ENCODE results near the gene TMPRSS4. TPM values are rescaled to one million over a fixed set of nuclear protein-coding genes. Genes with fewer than 3 reads are reported as not detected.

The TMPRSS4 gene
- total and polyA plus RNA-seq, 2 experiments from 2014 or later = 0.10 to 0.58 TPM

DNA sequence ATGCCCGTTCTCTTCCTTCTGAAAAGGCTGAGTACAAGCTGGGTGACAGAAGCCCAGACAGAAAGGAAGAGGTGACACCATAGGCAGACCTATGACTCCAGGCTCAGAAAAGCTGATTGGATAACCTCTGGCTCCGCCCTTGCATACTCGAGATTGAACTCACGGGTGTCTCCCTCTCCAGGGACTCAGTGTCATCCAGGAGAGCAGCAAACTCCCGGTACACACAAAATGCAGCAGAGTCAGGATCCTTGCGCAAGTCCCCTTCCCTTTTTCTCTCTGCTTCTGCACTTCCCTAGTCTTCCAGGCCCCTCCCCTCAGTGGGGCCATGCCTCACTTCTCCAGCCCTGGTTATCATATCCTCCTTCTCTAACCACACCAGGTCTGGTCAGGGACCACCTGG lies 65.9 kb downstream of the TMPRSS4 start:
- no peak for ATAC-seq
- peak overlapping the region; percentile 35; the same call in 1 of the 2 replicates for H3K4me3 ChIP-seq
- TF ChIP-seq EZH2 (IDR thresholded peaks at IDR 0.05; ENCODE audit: low read depth, unreplicated experiment) (no peak), POLR2AphosphoS5 (IDR thresholded peaks at IDR 0.05; ENCODE audit: low read depth) (no peak), ZNF331 (CRISPR knock-in tag; IDR thresholded peaks at IDR 0.05; ENCODE audit: low read depth) (no peak), ZNF114 (CRISPR knock-in tag; IDR thresholded peaks at IDR 0.05) (no peak), CREB1 (CRISPR knock-in tag; IDR thresholded peaks at IDR 0.05; ENCODE audit: low read depth) (no peak), EZH2phosphoT487 (IDR thresholded peaks at IDR 0.05; ENCODE audit: unreplicated experiment) (no peak), NANOG (IDR thresholded peaks at IDR 0.05; ENCODE audit: borderline replicate concordance) (no peak), JUNB (IDR thresholded peaks at IDR 0.05; ENCODE audit: unreplicated experiment) (no peak), STAT1 (IDR thresholded peaks at IDR 0.05; ENCODE audit: unreplicated experiment) (no peak)
- TF ChIP-seq, protein P1, sequence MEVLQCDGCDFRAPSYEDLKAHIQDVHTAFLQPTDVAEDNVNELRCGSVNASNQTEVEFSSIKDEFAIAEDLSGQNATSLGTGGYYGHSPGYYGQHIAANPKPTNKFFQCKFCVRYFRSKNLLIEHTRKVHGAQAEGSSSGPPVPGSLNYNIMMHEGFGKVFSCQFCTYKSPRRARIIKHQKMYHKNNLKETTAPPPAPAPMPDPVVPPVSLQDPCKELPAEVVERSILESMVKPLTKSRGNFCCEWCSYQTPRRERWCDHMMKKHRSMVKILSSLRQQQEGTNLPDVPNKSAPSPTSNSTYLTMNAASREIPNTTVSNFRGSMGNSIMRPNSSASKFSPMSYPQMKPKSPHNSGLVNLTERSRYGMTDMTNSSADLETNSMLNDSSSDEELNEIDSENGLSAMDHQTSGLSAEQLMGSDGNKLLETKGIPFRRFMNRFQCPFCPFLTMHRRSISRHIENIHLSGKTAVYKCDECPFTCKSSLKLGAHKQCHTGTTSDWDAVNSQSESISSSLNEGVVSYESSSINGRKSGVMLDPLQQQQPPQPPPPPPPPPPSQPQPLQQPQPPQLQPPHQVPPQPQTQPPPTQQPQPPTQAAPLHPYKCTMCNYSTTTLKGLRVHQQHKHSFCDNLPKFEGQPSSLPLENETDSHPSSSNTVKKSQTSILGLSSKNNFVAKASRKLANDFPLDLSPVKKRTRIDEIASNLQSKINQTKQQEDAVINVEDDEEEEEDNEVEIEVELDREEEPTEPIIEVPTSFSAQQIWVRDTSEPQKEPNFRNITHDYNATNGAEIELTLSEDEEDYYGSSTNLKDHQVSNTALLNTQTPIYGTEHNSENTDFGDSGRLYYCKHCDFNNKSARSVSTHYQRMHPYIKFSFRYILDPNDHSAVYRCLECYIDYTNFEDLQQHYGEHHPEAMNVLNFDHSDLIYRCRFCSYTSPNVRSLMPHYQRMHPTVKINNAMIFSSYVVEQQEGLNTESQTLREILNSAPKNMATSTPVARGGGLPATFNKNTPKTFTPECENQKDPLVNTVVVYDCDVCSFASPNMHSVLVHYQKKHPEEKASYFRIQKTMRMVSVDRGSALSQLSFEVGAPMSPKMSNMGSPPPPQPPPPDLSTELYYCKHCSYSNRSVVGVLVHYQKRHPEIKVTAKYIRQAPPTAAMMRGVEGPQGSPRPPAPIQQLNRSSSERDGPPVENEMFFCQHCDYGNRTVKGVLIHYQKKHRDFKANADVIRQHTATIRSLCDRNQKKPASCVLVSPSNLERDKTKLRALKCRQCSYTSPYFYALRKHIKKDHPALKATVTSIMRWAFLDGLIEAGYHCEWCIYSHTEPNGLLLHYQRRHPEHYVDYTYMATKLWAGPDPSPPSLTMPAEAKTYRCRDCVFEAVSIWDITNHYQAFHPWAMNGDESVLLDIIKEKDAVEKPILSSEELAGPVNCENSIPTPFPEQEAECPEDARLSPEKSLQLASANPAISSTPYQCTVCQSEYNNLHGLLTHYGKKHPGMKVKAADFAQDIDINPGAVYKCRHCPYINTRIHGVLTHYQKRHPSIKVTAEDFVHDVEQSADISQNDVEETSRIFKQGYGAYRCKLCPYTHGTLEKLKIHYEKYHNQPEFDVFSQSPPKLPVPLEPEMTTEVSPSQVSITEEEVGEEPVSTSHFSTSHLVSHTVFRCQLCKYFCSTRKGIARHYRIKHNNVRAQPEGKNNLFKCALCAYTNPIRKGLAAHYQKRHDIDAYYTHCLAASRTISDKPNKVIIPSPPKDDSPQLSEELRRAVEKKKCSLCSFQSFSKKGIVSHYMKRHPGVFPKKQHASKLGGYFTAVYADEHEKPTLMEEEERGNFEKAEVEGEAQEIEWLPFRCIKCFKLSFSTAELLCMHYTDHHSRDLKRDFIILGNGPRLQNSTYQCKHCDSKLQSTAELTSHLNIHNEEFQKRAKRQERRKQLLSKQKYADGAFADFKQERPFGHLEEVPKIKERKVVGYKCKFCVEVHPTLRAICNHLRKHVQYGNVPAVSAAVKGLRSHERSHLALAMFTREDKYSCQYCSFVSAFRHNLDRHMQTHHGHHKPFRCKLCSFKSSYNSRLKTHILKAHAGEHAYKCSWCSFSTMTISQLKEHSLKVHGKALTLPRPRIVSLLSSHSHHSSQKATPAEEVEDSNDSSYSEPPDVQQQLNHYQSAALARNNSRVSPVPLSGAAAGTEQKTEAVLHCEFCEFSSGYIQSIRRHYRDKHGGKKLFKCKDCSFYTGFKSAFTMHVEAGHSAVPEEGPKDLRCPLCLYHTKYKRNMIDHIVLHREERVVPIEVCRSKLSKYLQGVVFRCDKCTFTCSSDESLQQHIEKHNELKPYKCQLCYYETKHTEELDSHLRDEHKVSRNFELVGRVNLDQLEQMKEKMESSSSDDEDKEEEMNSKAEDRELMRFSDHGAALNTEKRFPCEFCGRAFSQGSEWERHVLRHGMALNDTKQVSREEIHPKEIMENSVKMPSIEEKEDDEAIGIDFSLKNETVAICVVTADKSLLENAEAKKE (CRISPR knock-in tag; IDR thresholded peaks at IDR 0.05) = no peak
- TF ChIP-seq, protein P2, sequence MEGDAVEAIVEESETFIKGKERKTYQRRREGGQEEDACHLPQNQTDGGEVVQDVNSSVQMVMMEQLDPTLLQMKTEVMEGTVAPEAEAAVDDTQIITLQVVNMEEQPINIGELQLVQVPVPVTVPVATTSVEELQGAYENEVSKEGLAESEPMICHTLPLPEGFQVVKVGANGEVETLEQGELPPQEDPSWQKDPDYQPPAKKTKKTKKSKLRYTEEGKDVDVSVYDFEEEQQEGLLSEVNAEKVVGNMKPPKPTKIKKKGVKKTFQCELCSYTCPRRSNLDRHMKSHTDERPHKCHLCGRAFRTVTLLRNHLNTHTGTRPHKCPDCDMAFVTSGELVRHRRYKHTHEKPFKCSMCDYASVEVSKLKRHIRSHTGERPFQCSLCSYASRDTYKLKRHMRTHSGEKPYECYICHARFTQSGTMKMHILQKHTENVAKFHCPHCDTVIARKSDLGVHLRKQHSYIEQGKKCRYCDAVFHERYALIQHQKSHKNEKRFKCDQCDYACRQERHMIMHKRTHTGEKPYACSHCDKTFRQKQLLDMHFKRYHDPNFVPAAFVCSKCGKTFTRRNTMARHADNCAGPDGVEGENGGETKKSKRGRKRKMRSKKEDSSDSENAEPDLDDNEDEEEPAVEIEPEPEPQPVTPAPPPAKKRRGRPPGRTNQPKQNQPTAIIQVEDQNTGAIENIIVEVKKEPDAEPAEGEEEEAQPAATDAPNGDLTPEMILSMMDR (conservative IDR thresholded peaks at IDR 0.05; ENCODE audit: low read depth in 2 of 2) = no peak
- TF ChIP-seq, protein P3, sequence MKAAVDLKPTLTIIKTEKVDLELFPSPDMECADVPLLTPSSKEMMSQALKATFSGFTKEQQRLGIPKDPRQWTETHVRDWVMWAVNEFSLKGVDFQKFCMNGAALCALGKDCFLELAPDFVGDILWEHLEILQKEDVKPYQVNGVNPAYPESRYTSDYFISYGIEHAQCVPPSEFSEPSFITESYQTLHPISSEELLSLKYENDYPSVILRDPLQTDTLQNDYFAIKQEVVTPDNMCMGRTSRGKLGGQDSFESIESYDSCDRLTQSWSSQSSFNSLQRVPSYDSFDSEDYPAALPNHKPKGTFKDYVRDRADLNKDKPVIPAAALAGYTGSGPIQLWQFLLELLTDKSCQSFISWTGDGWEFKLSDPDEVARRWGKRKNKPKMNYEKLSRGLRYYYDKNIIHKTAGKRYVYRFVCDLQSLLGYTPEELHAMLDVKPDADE (IDR thresholded peaks at IDR 0.05) = no peak
- TF ChIP-seq, protein P4, sequence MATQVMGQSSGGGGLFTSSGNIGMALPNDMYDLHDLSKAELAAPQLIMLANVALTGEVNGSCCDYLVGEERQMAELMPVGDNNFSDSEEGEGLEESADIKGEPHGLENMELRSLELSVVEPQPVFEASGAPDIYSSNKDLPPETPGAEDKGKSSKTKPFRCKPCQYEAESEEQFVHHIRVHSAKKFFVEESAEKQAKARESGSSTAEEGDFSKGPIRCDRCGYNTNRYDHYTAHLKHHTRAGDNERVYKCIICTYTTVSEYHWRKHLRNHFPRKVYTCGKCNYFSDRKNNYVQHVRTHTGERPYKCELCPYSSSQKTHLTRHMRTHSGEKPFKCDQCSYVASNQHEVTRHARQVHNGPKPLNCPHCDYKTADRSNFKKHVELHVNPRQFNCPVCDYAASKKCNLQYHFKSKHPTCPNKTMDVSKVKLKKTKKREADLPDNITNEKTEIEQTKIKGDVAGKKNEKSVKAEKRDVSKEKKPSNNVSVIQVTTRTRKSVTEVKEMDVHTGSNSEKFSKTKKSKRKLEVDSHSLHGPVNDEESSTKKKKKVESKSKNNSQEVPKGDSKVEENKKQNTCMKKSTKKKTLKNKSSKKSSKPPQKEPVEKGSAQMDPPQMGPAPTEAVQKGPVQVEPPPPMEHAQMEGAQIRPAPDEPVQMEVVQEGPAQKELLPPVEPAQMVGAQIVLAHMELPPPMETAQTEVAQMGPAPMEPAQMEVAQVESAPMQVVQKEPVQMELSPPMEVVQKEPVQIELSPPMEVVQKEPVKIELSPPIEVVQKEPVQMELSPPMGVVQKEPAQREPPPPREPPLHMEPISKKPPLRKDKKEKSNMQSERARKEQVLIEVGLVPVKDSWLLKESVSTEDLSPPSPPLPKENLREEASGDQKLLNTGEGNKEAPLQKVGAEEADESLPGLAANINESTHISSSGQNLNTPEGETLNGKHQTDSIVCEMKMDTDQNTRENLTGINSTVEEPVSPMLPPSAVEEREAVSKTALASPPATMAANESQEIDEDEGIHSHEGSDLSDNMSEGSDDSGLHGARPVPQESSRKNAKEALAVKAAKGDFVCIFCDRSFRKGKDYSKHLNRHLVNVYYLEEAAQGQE (IDR thresholded peaks at IDR 0.05; ENCODE audit: unreplicated experiment) = no peak
- no peak overlapping the region for H3K27ac ChIP-seq (ENCODE audit: low read depth)
- 0 out of 2 replicates have a peak, but pooled peaks cover 3% of the 10 kb centered on the region for H4K20me1 ChIP-seq (replicated peaks; ENCODE audit: insufficient read depth)
- peak overlapping the region; percentile 66; the same call in 1 of the 2 replicates for H2AFZ ChIP-seq
- H3K4me3 Mint-ChIP-seq = no peak overlapping the region
- H3K36me3 Mint-ChIP-seq (ENCODE audit: low read depth) = no peaks in the 10 kb centered on the region
- peaks cover 18% of the 10 kb centered on the region; the same call in 1 of the 2 replicates for H3K4me1 ChIP-seq (ENCODE audit: insufficient read depth)
- H3K27me3 Mint-ChIP-seq (ENCODE audit: insufficient read depth, low read depth, poor library complexity) = peaks cover 27% of the 10 kb centered on the region
- peak overlapping the region; percentile 62 for H3K4me2 ChIP-seq
- H3K9me2 ChIP-seq (ENCODE audit: insufficient read depth) = no peaks in the 10 kb centered on the region
- DNase-seq (ENCODE audit: low spot score) = no peak
- peaks cover 47% of the 10 kb centered on the region for H3K27me3 ChIP-seq (ENCODE audit: insufficient read depth)
- H3K27ac Mint-ChIP-seq = no peak overlapping the region
- H3K79me2 ChIP-seq (replicated peaks; ENCODE audit: insufficient read depth) = no peaks in the 10 kb centered on the region
- H3K9me3 Mint-ChIP-seq = no peaks in the 10 kb centered on the region
- H3K4me1 Mint-ChIP-seq = peaks cover 20% of the 10 kb centered on the region
- H3F3A ChIP-seq (replicated peaks; ENCODE audit: low read depth) = no peaks in the 10 kb centered on the region
- no peaks in the 10 kb centered on the region for H3K36me3 ChIP-seq (ENCODE audit: insufficient read depth)
